Liver (tissue), 9 donors: ENCODE results near the gene ERVK3-1. TPM values are rescaled to one million over a fixed set of nuclear protein-coding genes. Genes with fewer than 3 reads are reported as not detected.

ENCODE experiments used
- DNase-seq: peaks from one replicate; pipeline ENCODE4 v3.0.0-alpha.2; 2017; ENCODE audit warnings: low spot score
- H3K27ac ChIP-seq, 2 donors: one replicate each; pipeline ENCODE4 v1.7.0; 2013; ENCODE audit warnings: inconsistent platforms in 2 of 2, low read length in 2 of 2, control low read depth in 1 of 2, low read depth in 1 of 2, mild to moderate bottlenecking in 1 of 2
- H3K27me3 ChIP-seq, 4 donors: one replicate each; pipeline versions ENCODE4 v1.6.1 to v1.7.0; 2013; ENCODE audit warnings: low read length in 3 of 4, inconsistent platforms in 1 of 4, mild to moderate bottlenecking in 1 of 4, moderate library complexity in 1 of 4; ENCODE audit not compliant: control insufficient read depth in 4 of 4, insufficient read depth in 4 of 4
- H3K36me3 ChIP-seq, 4 donors: one replicate each; pipeline versions ENCODE4 v1.6.1 to v1.7.0; 2013; ENCODE audit warnings: low read length in 3 of 4, mild to moderate bottlenecking in 3 of 4, low read depth in 1 of 4, moderate library complexity in 1 of 4; ENCODE audit not compliant: control insufficient read depth in 4 of 4, insufficient read depth in 3 of 4
- H3K4me1 ChIP-seq, 4 donors: one replicate each; pipeline versions ENCODE4 v1.6.1 to v1.7.0; 2013; ENCODE audit warnings: low read length in 3 of 4, mild to moderate bottlenecking in 3 of 4, moderate library complexity in 1 of 4; ENCODE audit not compliant: control insufficient read depth in 4 of 4, insufficient read depth in 4 of 4
- H3K4me3 ChIP-seq, 3 donors: one replicate each; pipeline versions ENCODE4 v1.6.1 to v1.7.0; 2013; ENCODE audit warnings: low read length in 3 of 3, control low read depth in 1 of 3, low read depth in 1 of 3, mild to moderate bottlenecking in 1 of 3
- H3K9ac ChIP-seq, 2 donors: one replicate each; pipeline ENCODE4 v1.7.0; 2013; ENCODE audit warnings: low read length in 2 of 2, mild to moderate bottlenecking in 2 of 2, moderate library complexity in 2 of 2, control low read depth in 1 of 2, low read depth in 1 of 2
- H3K9me3 ChIP-seq, 4 donors: one replicate each; pipeline versions ENCODE4 v1.6.1 to v1.7.0; 2013; ENCODE audit warnings: low read length in 3 of 4; ENCODE audit not compliant: control insufficient read depth in 4 of 4
- ATF3 ChIP-seq: IDR thresholded peaks from 2 replicates; pipeline ENCODE4 v1.6.1; 2016; ENCODE audit warnings: antibody characterized with exemption
- CTCF ChIP-seq: fragments of 150-350 bp; IDR thresholded peaks from 2 replicates; pipeline ENCODE4 v1.5.1; 2017; ENCODE audit warnings: improper control_type of control experiment, low read depth, low read length; ENCODE audit not compliant: missing input control
- EGR1 ChIP-seq, 2 donors: IDR thresholded peaks; 2 replicates each; pipeline ENCODE4 v1.6.1; 2016 to 2018; ENCODE audit warnings: antibody characterized with exemption in 2 of 2, low read depth in 2 of 2
- FOXA1 ChIP-seq: IDR thresholded peaks from 2 replicates; pipeline ENCODE4 v1.6.1; 2016; ENCODE audit warnings: antibody characterized with exemption
- FOXA2 ChIP-seq: IDR thresholded peaks from 2 replicates; pipeline ENCODE4 v1.6.1; 2016; ENCODE audit warnings: antibody characterized with exemption
- GABPA ChIP-seq, 2 donors: IDR thresholded peaks in 1 of 2; conservative IDR thresholded peaks in 1 of 2; 2 replicates each; pipeline ENCODE4 v1.6.1; 2016; ENCODE audit warnings: antibody characterized with exemption in 2 of 2, mild to moderate bottlenecking in 1 of 2, moderate library complexity in 1 of 2
- HNF4A ChIP-seq, 2 donors: conservative IDR thresholded peaks; 2 replicates each; pipeline ENCODE4 v1.6.1; 2016; ENCODE audit warnings: antibody characterized with exemption in 2 of 2, mild to moderate bottlenecking in 2 of 2
- HNF4G ChIP-seq: IDR thresholded peaks from 2 replicates; pipeline ENCODE4 v1.6.1; 2016; ENCODE audit warnings: antibody characterized with exemption
- JUND ChIP-seq, 2 donors: IDR thresholded peaks; 2 replicates each; pipeline ENCODE4 v1.6.1; 2016; ENCODE audit warnings: antibody characterized with exemption in 2 of 2
- MAX ChIP-seq: IDR thresholded peaks from 2 replicates; pipeline ENCODE4 v1.6.1; 2016; ENCODE audit warnings: antibody characterized with exemption
- NR2F2 ChIP-seq: IDR thresholded peaks from 2 replicates; pipeline ENCODE4 v1.6.1; 2016; ENCODE audit warnings: antibody characterized with exemption
- RAD21 ChIP-seq, 2 donors: IDR thresholded peaks; 2 replicates each; pipeline ENCODE4 v1.6.1; 2016; ENCODE audit warnings: antibody characterized with exemption in 2 of 2, mild to moderate bottlenecking in 2 of 2
- RXRA ChIP-seq, 2 donors: IDR thresholded peaks; 2 replicates each; pipeline ENCODE4 v1.6.1; 2017 to 2018; ENCODE audit warnings: antibody characterized with exemption in 2 of 2, mild to moderate bottlenecking in 1 of 2
- SP1 ChIP-seq: IDR thresholded peaks from 2 replicates; pipeline ENCODE4 v1.6.1; 2018; ENCODE audit warnings: antibody characterized with exemption, mild to moderate bottlenecking
- TAF1 ChIP-seq: conservative IDR thresholded peaks from 2 replicates; pipeline ENCODE4 v1.6.1; 2016; ENCODE audit warnings: antibody characterized with exemption, mild to moderate bottlenecking
- YY1 ChIP-seq: IDR thresholded peaks from 2 replicates; pipeline ENCODE4 v1.6.1; 2016; ENCODE audit warnings: antibody characterized with exemption, mild to moderate bottlenecking
- ZBTB33 ChIP-seq: IDR thresholded peaks from 2 replicates; pipeline ENCODE4 v1.6.1; 2016; ENCODE audit warnings: antibody characterized with exemption
- WGBS: extraction: QIAGEN DNeasy Blood & Tissue Kit; methylation state at CpG from one replicate; pipeline ENCODE4 v1.1.7; 2013; 5-methylcytosine and 5-hydroxymethylcytosine counted together
- polyA plus RNA-seq, 2 donors: library from polyadenylated mRNA; stranded (reverse) in 1 of 2; unstranded in 1 of 2; fragments of 200-250 nt in 1 of 2; fragments of >200 nt in 1 of 2; fragmentation: Nextera tagmentation in 1 of 2; extraction: Ambion mirVana in 1 of 2; gene quantifications; one replicate each; pipeline versions ENCODE4 v1.2.1 to v1.2.3, GENCODE V29; 2013 to 2015
- total RNA-seq, 2 donors: library from RNA; depleted of rRNA; stranded (reverse); fragments of >200 nt; gene quantifications; one replicate each; pipeline ENCODE4 v1.2.3, GENCODE V29; 2014
- TF ChIP-seq, protein P1 (sequence below): IDR thresholded peaks from 2 replicates; pipeline ENCODE4 v1.6.1; 2016; ENCODE audit warnings: antibody characterized with exemption, mild to moderate bottlenecking
- donor health status: healthy.
- donor health status: healthy.
- donor health status: healthy.
- donor health status: healthy.
- donor health status: healthy.

Gene ERVK3-1
- total and polyA plus RNA-seq, 4 donors: 17.6 to 31.7 (median 24.7) TPM

DNA sequence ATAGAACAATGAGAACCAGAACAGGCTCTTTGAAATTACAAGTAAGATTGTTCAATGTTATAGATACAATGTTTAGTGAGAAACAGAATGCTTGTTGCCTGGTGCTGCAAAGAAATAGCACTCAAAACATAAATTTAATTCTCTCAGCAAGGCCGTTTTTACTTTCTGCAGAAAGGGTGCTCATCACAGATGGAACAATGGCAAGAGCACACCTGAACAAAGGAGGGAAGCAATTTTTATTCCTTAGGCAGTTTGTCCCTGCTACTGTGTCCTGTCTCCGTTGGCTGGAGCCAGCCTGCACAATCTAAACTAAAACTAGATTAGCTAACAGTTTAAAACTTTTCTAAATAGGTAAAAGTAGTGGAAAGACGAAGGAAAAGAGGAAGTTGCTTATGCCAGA, 36.8 kb upstream of the ERVK3-1 start:
- H3K9me3 ChIP-seq: peaks cover 50 to 61% (median 58%) of the 10 kb centered on the region in 4 donors
- peak overlapping the region in 2 of 3 donors; percentile 39 to 63 for H3K4me3 ChIP-seq
- H3K4me1 ChIP-seq: no peaks in the 10 kb centered on the region
- no peak for DNase-seq
- no peak overlapping the region for H3K9ac ChIP-seq
- no peak for TF ChIP-seq FOXA1
- TF ChIP-seq JUND (IDR thresholded peaks at IDR 0.05): no peak
- TF ChIP-seq RAD21 (IDR thresholded peaks at IDR 0.05): no peak
- TF ChIP-seq MAX: no peak
- TF ChIP-seq EGR1 (IDR thresholded peaks at IDR 0.05; ENCODE audit: low read depth in 2 of 2): no peak
- TF ChIP-seq CTCF: no peak
- TF ChIP-seq FOXA2: no peak
- TF ChIP-seq NR2F2: no peak
- TF ChIP-seq HNF4G: no peak
- no peak for TF ChIP-seq GABPA (IDR thresholded peaks at IDR 0.05 in 1 of 2, conservative IDR thresholded peaks at IDR 0.05 in 1 of 2)
- TF ChIP-seq YY1: no peak
- TF ChIP-seq ZBTB33: no peak
- no peak for TF ChIP-seq ATF3
- no peak for TF ChIP-seq TAF1
- TF ChIP-seq HNF4A (conservative IDR thresholded peaks at IDR 0.05): no peak
- TF ChIP-seq RXRA (IDR thresholded peaks at IDR 0.05): no peak
- TF ChIP-seq SP1: no peak
- TF ChIP-seq, protein P1, sequence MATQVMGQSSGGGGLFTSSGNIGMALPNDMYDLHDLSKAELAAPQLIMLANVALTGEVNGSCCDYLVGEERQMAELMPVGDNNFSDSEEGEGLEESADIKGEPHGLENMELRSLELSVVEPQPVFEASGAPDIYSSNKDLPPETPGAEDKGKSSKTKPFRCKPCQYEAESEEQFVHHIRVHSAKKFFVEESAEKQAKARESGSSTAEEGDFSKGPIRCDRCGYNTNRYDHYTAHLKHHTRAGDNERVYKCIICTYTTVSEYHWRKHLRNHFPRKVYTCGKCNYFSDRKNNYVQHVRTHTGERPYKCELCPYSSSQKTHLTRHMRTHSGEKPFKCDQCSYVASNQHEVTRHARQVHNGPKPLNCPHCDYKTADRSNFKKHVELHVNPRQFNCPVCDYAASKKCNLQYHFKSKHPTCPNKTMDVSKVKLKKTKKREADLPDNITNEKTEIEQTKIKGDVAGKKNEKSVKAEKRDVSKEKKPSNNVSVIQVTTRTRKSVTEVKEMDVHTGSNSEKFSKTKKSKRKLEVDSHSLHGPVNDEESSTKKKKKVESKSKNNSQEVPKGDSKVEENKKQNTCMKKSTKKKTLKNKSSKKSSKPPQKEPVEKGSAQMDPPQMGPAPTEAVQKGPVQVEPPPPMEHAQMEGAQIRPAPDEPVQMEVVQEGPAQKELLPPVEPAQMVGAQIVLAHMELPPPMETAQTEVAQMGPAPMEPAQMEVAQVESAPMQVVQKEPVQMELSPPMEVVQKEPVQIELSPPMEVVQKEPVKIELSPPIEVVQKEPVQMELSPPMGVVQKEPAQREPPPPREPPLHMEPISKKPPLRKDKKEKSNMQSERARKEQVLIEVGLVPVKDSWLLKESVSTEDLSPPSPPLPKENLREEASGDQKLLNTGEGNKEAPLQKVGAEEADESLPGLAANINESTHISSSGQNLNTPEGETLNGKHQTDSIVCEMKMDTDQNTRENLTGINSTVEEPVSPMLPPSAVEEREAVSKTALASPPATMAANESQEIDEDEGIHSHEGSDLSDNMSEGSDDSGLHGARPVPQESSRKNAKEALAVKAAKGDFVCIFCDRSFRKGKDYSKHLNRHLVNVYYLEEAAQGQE: no peak
- no peaks in the 10 kb centered on the region for H3K27me3 ChIP-seq
- H3K36me3 ChIP-seq: peaks cover 2 to 13% (median 10%) of the 10 kb centered on the region in 4 donors
- H3K27ac ChIP-seq: no peak overlapping the region
- WGBS: 96% methylated on average over 3 of the region's 3 CpGs
